Liver (tissue), 9 donors: ENCODE data around the gene C20orf202. TPM values are rescaled to one million over a fixed set of nuclear protein-coding genes. Genes with fewer than 3 reads are reported as not detected.

ENCODE experiments used
- DNase-seq: peaks from one replicate; pipeline ENCODE4 v3.0.0-alpha.2; 2017; ENCODE audit warnings: low spot score
- H3K27ac ChIP-seq, 2 donors: one replicate each; pipeline ENCODE4 v1.7.0; 2013; ENCODE audit warnings: inconsistent platforms in 2 of 2, low read length in 2 of 2, control low read depth in 1 of 2, low read depth in 1 of 2, mild to moderate bottlenecking in 1 of 2
- H3K27me3 ChIP-seq, 4 donors: one replicate each; pipeline versions ENCODE4 v1.6.1 to v1.7.0; 2013; ENCODE audit warnings: low read length in 3 of 4, inconsistent platforms in 1 of 4, mild to moderate bottlenecking in 1 of 4, moderate library complexity in 1 of 4; ENCODE audit not compliant: control insufficient read depth in 4 of 4, insufficient read depth in 4 of 4
- H3K36me3 ChIP-seq, 4 donors: one replicate each; pipeline versions ENCODE4 v1.6.1 to v1.7.0; 2013; ENCODE audit warnings: low read length in 3 of 4, mild to moderate bottlenecking in 3 of 4, low read depth in 1 of 4, moderate library complexity in 1 of 4; ENCODE audit not compliant: control insufficient read depth in 4 of 4, insufficient read depth in 3 of 4
- H3K4me1 ChIP-seq, 4 donors: one replicate each; pipeline versions ENCODE4 v1.6.1 to v1.7.0; 2013; ENCODE audit warnings: low read length in 3 of 4, mild to moderate bottlenecking in 3 of 4, moderate library complexity in 1 of 4; ENCODE audit not compliant: control insufficient read depth in 4 of 4, insufficient read depth in 4 of 4
- H3K4me3 ChIP-seq, 3 donors: one replicate each; pipeline versions ENCODE4 v1.6.1 to v1.7.0; 2013; ENCODE audit warnings: low read length in 3 of 3, control low read depth in 1 of 3, low read depth in 1 of 3, mild to moderate bottlenecking in 1 of 3
- H3K9ac ChIP-seq, 2 donors: one replicate each; pipeline ENCODE4 v1.7.0; 2013; ENCODE audit warnings: low read length in 2 of 2, mild to moderate bottlenecking in 2 of 2, moderate library complexity in 2 of 2, control low read depth in 1 of 2, low read depth in 1 of 2
- H3K9me3 ChIP-seq, 4 donors: one replicate each; pipeline versions ENCODE4 v1.6.1 to v1.7.0; 2013; ENCODE audit warnings: low read length in 3 of 4; ENCODE audit not compliant: control insufficient read depth in 4 of 4
- ATF3 ChIP-seq: IDR thresholded peaks from 2 replicates; pipeline ENCODE4 v1.6.1; 2016; ENCODE audit warnings: antibody characterized with exemption
- FOXA1 ChIP-seq: IDR thresholded peaks from 2 replicates; pipeline ENCODE4 v1.6.1; 2016; ENCODE audit warnings: antibody characterized with exemption
- FOXA2 ChIP-seq: IDR thresholded peaks from 2 replicates; pipeline ENCODE4 v1.6.1; 2016; ENCODE audit warnings: antibody characterized with exemption
- GABPA ChIP-seq, 2 donors: IDR thresholded peaks in 1 of 2; conservative IDR thresholded peaks in 1 of 2; 2 replicates each; pipeline ENCODE4 v1.6.1; 2016; ENCODE audit warnings: antibody characterized with exemption in 2 of 2, mild to moderate bottlenecking in 1 of 2, moderate library complexity in 1 of 2
- HNF4A ChIP-seq, 2 donors: conservative IDR thresholded peaks; 2 replicates each; pipeline ENCODE4 v1.6.1; 2016; ENCODE audit warnings: antibody characterized with exemption in 2 of 2, mild to moderate bottlenecking in 2 of 2
- JUND ChIP-seq, 2 donors: IDR thresholded peaks; 2 replicates each; pipeline ENCODE4 v1.6.1; 2016; ENCODE audit warnings: antibody characterized with exemption in 2 of 2
- NR2F2 ChIP-seq: IDR thresholded peaks from 2 replicates; pipeline ENCODE4 v1.6.1; 2016; ENCODE audit warnings: antibody characterized with exemption
- RAD21 ChIP-seq, 2 donors: IDR thresholded peaks; 2 replicates each; pipeline ENCODE4 v1.6.1; 2016; ENCODE audit warnings: antibody characterized with exemption in 2 of 2, mild to moderate bottlenecking in 2 of 2
- REST ChIP-seq: IDR thresholded peaks from 2 replicates; pipeline ENCODE4 v1.6.1; 2016; ENCODE audit warnings: antibody characterized with exemption, mild to moderate bottlenecking
- SP1 ChIP-seq: IDR thresholded peaks from 2 replicates; pipeline ENCODE4 v1.6.1; 2018; ENCODE audit warnings: antibody characterized with exemption, mild to moderate bottlenecking
- TAF1 ChIP-seq: conservative IDR thresholded peaks from 2 replicates; pipeline ENCODE4 v1.6.1; 2016; ENCODE audit warnings: antibody characterized with exemption, mild to moderate bottlenecking
- ZBTB33 ChIP-seq: IDR thresholded peaks from 2 replicates; pipeline ENCODE4 v1.6.1; 2016; ENCODE audit warnings: antibody characterized with exemption
- WGBS: extraction: QIAGEN DNeasy Blood & Tissue Kit; methylation state at CpG from one replicate; pipeline ENCODE4 v1.1.7; 2013; 5-methylcytosine and 5-hydroxymethylcytosine counted together
- polyA plus RNA-seq, 2 donors: library from polyadenylated mRNA; stranded (reverse) in 1 of 2; unstranded in 1 of 2; fragments of 200-250 nt in 1 of 2; fragments of >200 nt in 1 of 2; fragmentation: Nextera tagmentation in 1 of 2; extraction: Ambion mirVana in 1 of 2; gene quantifications; one replicate each; pipeline versions ENCODE4 v1.2.1 to v1.2.3, GENCODE V29; 2013 to 2015
- total RNA-seq, 2 donors: library from RNA; depleted of rRNA; stranded (reverse); fragments of >200 nt; gene quantifications; one replicate each; pipeline ENCODE4 v1.2.3, GENCODE V29; 2014
- donor health status: healthy.
- donor health status: healthy.
- donor health status: healthy.
- donor health status: healthy.
- donor health status: healthy.

C20orf202 gene
- total and polyA plus RNA-seq, 4 donors: 0.07 to 0.42 (median 0.12) TPM

- Histone ChIP-seq H3K9ac (no peak overlapping the region), H3K27me3 (peaks cover 0 to 2% (median 0%) of the 10 kb centered on the region in 4 donors), H3K9me3 (no peaks in the 10 kb centered on the region), H3K27ac (no peak overlapping the region), H3K4me3 (no peak overlapping the region), H3K36me3 (no peaks in the 10 kb centered on the region), H3K4me1 (no peaks in the 10 kb centered on the region)
- TF ChIP-seq REST (no peak), ATF3 (no peak), ZBTB33 (no peak), FOXA2 (no peak)
- WGBS: 87% methylated on average over 5 of the region's 5 CpGs
- DNase-seq: no peak
These were observed 37.3 kb downstream of the C20orf202 start for GRCh38 chr20:1240549-1240948.

GRCh38 chr20:1241456-1241855 lies 38.2 kb downstream of the C20orf202 start:
- TF ChIP-seq RAD21 (IDR thresholded peaks at IDR 0.05) (no peak), TAF1 (no peak), GABPA (IDR thresholded peaks at IDR 0.05 in 1 of 2, conservative IDR thresholded peaks at IDR 0.05 in 1 of 2) (no peak), JUND (IDR thresholded peaks at IDR 0.05) (no peak)

GRCh38 chr20:1242099-1242498 lies 38.8 kb downstream of the C20orf202 start:
- Histone ChIP-seq H3K9me3 (no peaks in the 10 kb centered on the region), H3K4me1 (no peaks in the 10 kb centered on the region), H3K36me3 (no peaks in the 10 kb centered on the region), H3K27ac (no peak overlapping the region), H3K9ac (no peak overlapping the region), H3K4me3 (no peak overlapping the region), H3K27me3 (peaks cover 0 to 2% (median 0%) of the 10 kb centered on the region in 4 donors)
- DNase-seq: no peak
- 83% methylated on average over 3 of the region's 3 CpGs for WGBS
- TF ChIP-seq GABPA (IDR thresholded peaks at IDR 0.05 in 1 of 2, conservative IDR thresholded peaks at IDR 0.05 in 1 of 2) (no peak), SP1 (no peak), NR2F2 (no peak), FOXA1 (no peak), TAF1 (no peak), HNF4A (conservative IDR thresholded peaks at IDR 0.05) (no peak)

More at GRCh38 chr20:1241456-1241855, 38.2 kb downstream of the C20orf202 start:
- Histone ChIP-seq H3K27me3 (peaks cover 0 to 2% (median 0%) of the 10 kb centered on the region in 4 donors), H3K9ac (no peak overlapping the region), H3K27ac (no peak overlapping the region), H3K4me1 (no peaks in the 10 kb centered on the region), H3K9me3 (no peaks in the 10 kb centered on the region), H3K4me3 (no peak overlapping the region), H3K36me3 (no peaks in the 10 kb centered on the region)
- DNase-seq: no peak
